ENCODE measurements around the gene CCDC50.

- TF ChIP-seq, protein P1, sequence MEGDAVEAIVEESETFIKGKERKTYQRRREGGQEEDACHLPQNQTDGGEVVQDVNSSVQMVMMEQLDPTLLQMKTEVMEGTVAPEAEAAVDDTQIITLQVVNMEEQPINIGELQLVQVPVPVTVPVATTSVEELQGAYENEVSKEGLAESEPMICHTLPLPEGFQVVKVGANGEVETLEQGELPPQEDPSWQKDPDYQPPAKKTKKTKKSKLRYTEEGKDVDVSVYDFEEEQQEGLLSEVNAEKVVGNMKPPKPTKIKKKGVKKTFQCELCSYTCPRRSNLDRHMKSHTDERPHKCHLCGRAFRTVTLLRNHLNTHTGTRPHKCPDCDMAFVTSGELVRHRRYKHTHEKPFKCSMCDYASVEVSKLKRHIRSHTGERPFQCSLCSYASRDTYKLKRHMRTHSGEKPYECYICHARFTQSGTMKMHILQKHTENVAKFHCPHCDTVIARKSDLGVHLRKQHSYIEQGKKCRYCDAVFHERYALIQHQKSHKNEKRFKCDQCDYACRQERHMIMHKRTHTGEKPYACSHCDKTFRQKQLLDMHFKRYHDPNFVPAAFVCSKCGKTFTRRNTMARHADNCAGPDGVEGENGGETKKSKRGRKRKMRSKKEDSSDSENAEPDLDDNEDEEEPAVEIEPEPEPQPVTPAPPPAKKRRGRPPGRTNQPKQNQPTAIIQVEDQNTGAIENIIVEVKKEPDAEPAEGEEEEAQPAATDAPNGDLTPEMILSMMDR (IDR thresholded peaks at IDR 0.05; ENCODE audit: insufficient read depth, low read depth, low read length), result no peak
- no peak for TF ChIP-seq EZH2 (IDR thresholded peaks at IDR 0.05; ENCODE audit: insufficient read depth, low read length)
Observed at GRCh38 chr3:191350396-191351090, 21.3 kb downstream of the CCDC50 start.
